ENCODE data around the gene OPRM1.
"Not testable (repeated sequence)": the region's sequence is repeated elsewhere in the genome, so short reads cannot be mapped to it uniquely, and the experiment has no call there.

Gene OPRM1

GRCh38 chr6:154156135-154156896 is 117.3 kb downstream of the OPRM1 start:
- peak; percentile 77 to 80 (median 77) for DNase-seq

- no peak for DNase-seq
Observed at GRCh38 chr6:154157082-154157481, 118.0 kb downstream of the OPRM1 start.

GRCh38 chr6:154157706-154158105 is 118.7 kb downstream of the OPRM1 start:
- DNase-seq: no peak

- DNase-seq: no peak
Observed at GRCh38 chr6:154159126-154159525, 120.1 kb downstream of the OPRM1 start.

- DNase-seq: peak in 2 of 3 donors; percentile 51 to 58
Observed at GRCh38 chr6:154161689-154162088, 122.6 kb downstream of the OPRM1 start.

- no peak for DNase-seq
Observed at GRCh38 chr6:154164397-154164796, 125.4 kb downstream of the OPRM1 start.

GRCh38 chr6:154165478-154165877 is 126.4 kb downstream of the OPRM1 start:
- DNase-seq: peak in 1 of 3 donors; percentile 38

- peak; percentile 55 to 57 (median 55) for DNase-seq
Observed at GRCh38 chr6:154166140-154166539, 127.1 kb downstream of the OPRM1 start.

- peak; percentile 47 to 62 (median 57) for DNase-seq
Observed at GRCh38 chr6:154167126-154167525, 128.1 kb downstream of the OPRM1 start.

- no peak for DNase-seq
Observed at GRCh38 chr6:154169193-154169847, 130.3 kb downstream of the OPRM1 start.

GRCh38 chr6:154170106-154170505 is 131.1 kb downstream of the OPRM1 start:
- DNase-seq: no peak

- not testable (repeated sequence) for DNase-seq
Observed at GRCh38 chr6:154172393-154172792, 133.4 kb downstream of the OPRM1 start.

GRCh38 chr6:154179434-154179833 is 140.4 kb downstream of the OPRM1 start:
- no peak for DNase-seq

- no peak for DNase-seq
Observed at GRCh38 chr6:154187203-154187602, 148.2 kb downstream of the OPRM1 start.

- no peak for DNase-seq
Observed at GRCh38 chr6:154187714-154188113, 148.7 kb downstream of the OPRM1 start.

GRCh38 chr6:154196333-154196885 is 157.4 kb downstream of the OPRM1 start:
- DNase-seq: no peak

GRCh38 chr6:154197196-154197860 is 158.3 kb downstream of the OPRM1 start:
- peak; percentile 56 to 92 (median 74) for DNase-seq

GRCh38 chr6:154201688-154202087 is 162.6 kb downstream of the OPRM1 start:
- peak; percentile 39 to 61 (median 56) for DNase-seq

GRCh38 chr6:154202339-154202738 is 163.3 kb downstream of the OPRM1 start:
- peak in 2 of 3 donors; percentile 47 to 48 for DNase-seq

GRCh38 chr6:154202958-154203357 is 163.9 kb downstream of the OPRM1 start:
- no peak for DNase-seq

GRCh38 chr6:154206141-154206540 is 167.1 kb downstream of the OPRM1 start:
- DNase-seq: peak; percentile 22 to 67 (median 38)

- no peak for DNase-seq
Observed at GRCh38 chr6:154206996-154207395, 168.0 kb downstream of the OPRM1 start.

GRCh38 chr6:154209555-154209954 is 170.5 kb downstream of the OPRM1 start:
- no peak for DNase-seq

Data from suppressor macrophage treated with lipopolysaccharide for 1 hour (primary cell).